ENCODE data around the gene NEK6.

Gene NEK6

GRCh38 chr9:124327491-124327890 is 69.7 kb downstream of the NEK6 start:
- DNase-seq = no peak

- DNase-seq = no peak
Observed at GRCh38 chr9:124328285-124328684, 70.5 kb downstream of the NEK6 start.

- no peak for DNase-seq
Observed at GRCh38 chr9:124329206-124329792, 71.5 kb downstream of the NEK6 start.

GRCh38 chr9:124330011-124330697 is 72.4 kb downstream of the NEK6 start:
- no peak for DNase-seq

- DNase-seq = no peak
Observed at GRCh38 chr9:124331580-124331979, 73.8 kb downstream of the NEK6 start.

- no peak for DNase-seq
Observed at GRCh38 chr9:124332361-124333202, 74.8 kb downstream of the NEK6 start.

GRCh38 chr9:124333203-124333579 is 75.4 kb downstream of the NEK6 start:
- no peak for DNase-seq

- DNase-seq = no peak
Observed at GRCh38 chr9:124334568-124335319, 77.0 kb downstream of the NEK6 start.

GRCh38 chr9:124335320-124335707 is 77.6 kb downstream of the NEK6 start:
- DNase-seq = no peak

- DNase-seq = no peak
Observed at GRCh38 chr9:124337562-124337961, 79.8 kb downstream of the NEK6 start.

- no peak for DNase-seq
Observed at GRCh38 chr9:124339603-124340146, 81.9 kb downstream of the NEK6 start.

GRCh38 chr9:124340219-124341069 is 82.7 kb downstream of the NEK6 start:
- no peak for DNase-seq

GRCh38 chr9:124341455-124342170 is 83.9 kb downstream of the NEK6 start:
- DNase-seq = no peak

GRCh38 chr9:124342402-124342775 is 84.6 kb downstream of the NEK6 start:
- DNase-seq = no peak

- DNase-seq = no peak
Observed at GRCh38 chr9:124342776-124343485, 85.2 kb downstream of the NEK6 start.

- DNase-seq = no peak
Observed at GRCh38 chr9:124343533-124344290, 86.0 kb downstream of the NEK6 start.

GRCh38 chr9:124344291-124345050 is 86.7 kb downstream of the NEK6 start:
- no peak for DNase-seq

- DNase-seq = no peak
Observed at GRCh38 chr9:124345063-124345462, 87.3 kb downstream of the NEK6 start.

- DNase-seq = no peak
Observed at GRCh38 chr9:124345751-124346281, 88.1 kb downstream of the NEK6 start.
